H1 (cell line): ENCODE measurements around the gene GAB3. TPM values are rescaled to one million over a fixed set of nuclear protein-coding genes. Genes with fewer than 3 reads are reported as not detected.

ENCODE experiments used
- CBX5 ChIP-seq: fragments of 300-800, 300-1000 bp; sonication (generic); IDR thresholded peaks from 2 replicates; pipeline ENCODE4 v1.7.1; 2016; ENCODE audit warnings: antibody characterized with exemption, low read length, low read depth
- CHD7 ChIP-seq: fragments of 300-600 bp; sonication (generic); IDR thresholded peaks from 2 replicates; pipeline ENCODE4 v1.7.1; 2012; ENCODE audit warnings: low read length, moderate library complexity, mild to moderate bottlenecking, inconsistent platforms; ENCODE audit not compliant: insufficient replicate concordance
- CREB1 ChIP-seq: IDR thresholded peaks from 2 replicates; pipeline ENCODE4 v1.6.1; 2012; ENCODE audit warnings: inconsistent platforms
- CTBP2 ChIP-seq: IDR thresholded peaks from 2 replicates; pipeline ENCODE4 v1.7.0; 2011; ENCODE audit warnings: borderline replicate concordance, mild to moderate bottlenecking, moderate library complexity, mixed read lengths, low read length; ENCODE audit not compliant: insufficient read depth, insufficient read length
- KDM5A ChIP-seq: fragments of 200-600 bp; IDR thresholded peaks from 2 replicates; pipeline ENCODE4 v1.7.1; 2012; ENCODE audit warnings: mild to moderate bottlenecking, low read length, inconsistent platforms, mixed read lengths
- NRF1 ChIP-seq: IDR thresholded peaks from 2 replicates; pipeline ENCODE4 v1.6.1; 2011; ENCODE audit warnings: mild to moderate bottlenecking, low read depth, low read length, improper control_type of control experiment
- RXRA ChIP-seq: IDR thresholded peaks from 2 replicates; pipeline ENCODE4 v1.6.1; 2011; ENCODE audit warnings: low read depth, mild to moderate bottlenecking, low read length, moderate library complexity; ENCODE audit not compliant: insufficient read depth
- SIN3A ChIP-seq, 2 experiments: IDR thresholded peaks in 1 of 2; conservative IDR thresholded peaks in 1 of 2; 2 replicates each; pipeline ENCODE4 v1.6.1; 2011 to 2012; ENCODE audit warnings: low read length in 2 of 2, improper control_type of control experiment in 1 of 2, low read depth in 1 of 2, mild to moderate bottlenecking in 1 of 2
- TAF1 ChIP-seq: IDR thresholded peaks from 2 replicates; pipeline ENCODE4 v1.6.1; 2011; ENCODE audit warnings: mild to moderate bottlenecking, low read depth, low read length
- ZNF274 ChIP-seq: IDR thresholded peaks from 2 replicates; pipeline ENCODE4 v1.7.0; 2012; ENCODE audit warnings: low read length, borderline replicate concordance; ENCODE audit errors: extremely low read depth
- polyA plus RNA-seq, 7 experiments: library from polyadenylated mRNA; depleted of rRNA in 3 of 7; stranded (reverse) in 5 of 7; unstranded in 2 of 7; fragments of >200 nt in 5 of 7; fragments of 200-250 nt in 2 of 7; gene quantifications; 1 replicate in 5 of 7; 2 replicates in 1 of 7; 4 replicates in 1 of 7; pipeline versions ENCODE4 v1.2.1 to v1.2.3, GENCODE V29; 2011 to 2013; ENCODE audit warnings: missing spikeins in 2 of 7, mixed read lengths in 2 of 7
- total RNA-seq: library from RNA; stranded (reverse); fragmentation: NEBNext Ultra II Directional; extraction: Animal tissue kit (Norgen Biotek cat#: 25700); gene quantifications from 2 replicates; pipeline ENCODE4 v1.2.1, GENCODE V29; 2021

Gene GAB3
- total and polyA plus RNA-seq, 2 of the 8 experiments (the other 6 are each of a cell fraction or from before 2014, with no cell fraction given) = 0.48 to 1.2 TPM

- TF ChIP-seq CHD7 = no peak
- TF ChIP-seq CBX5 = no peak
- no peak for TF ChIP-seq SIN3A (conservative IDR thresholded peaks at IDR 0.05 in 1 of 2, IDR thresholded peaks at IDR 0.05 in 1 of 2; ENCODE audit: low read depth in 1 of 2, low read length in 2 of 2)
- TF ChIP-seq CTBP2 = no peak
- no peak for TF ChIP-seq RXRA
- no peak for TF ChIP-seq CREB1
- no peak for TF ChIP-seq KDM5A
- TF ChIP-seq NRF1 = no peak
- TF ChIP-seq ZNF274 = no peak
- TF ChIP-seq TAF1 = no peak
Measured at GRCh38 chrX:154698630-154699248, 52.1 kb downstream of the GAB3 start (continued).
